CD4-positive, alpha-beta T cell treated with Interleukin-4 for 4 hours (primary cell): ENCODE data around the gene NTNG1.

Source experiments
- DNase-seq: peaks from one replicate; pipeline ENCODE4 v3.0.0-alpha.2; 2020

The NTNG1 gene

DNA sequence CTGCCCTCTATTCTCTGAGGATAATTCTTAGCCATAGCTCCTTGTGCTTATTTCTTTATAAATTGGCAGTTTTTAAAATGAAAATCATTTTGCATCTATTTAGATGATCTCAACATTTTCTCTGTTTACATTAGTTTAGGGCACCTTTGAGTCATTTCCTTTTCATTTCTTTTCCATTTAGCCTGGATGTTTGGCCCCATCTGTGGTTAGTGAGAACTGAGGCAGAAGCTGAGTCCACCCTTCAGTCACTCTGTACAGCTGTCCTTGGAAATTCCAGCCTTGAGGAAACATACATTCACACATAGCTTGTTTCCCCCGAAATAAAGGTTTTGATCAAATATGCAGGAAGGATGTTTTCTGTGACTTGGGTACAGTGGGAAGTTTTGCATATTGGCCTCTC, 123.7 kb downstream of the NTNG1 start:
- no peak for DNase-seq

DNA sequence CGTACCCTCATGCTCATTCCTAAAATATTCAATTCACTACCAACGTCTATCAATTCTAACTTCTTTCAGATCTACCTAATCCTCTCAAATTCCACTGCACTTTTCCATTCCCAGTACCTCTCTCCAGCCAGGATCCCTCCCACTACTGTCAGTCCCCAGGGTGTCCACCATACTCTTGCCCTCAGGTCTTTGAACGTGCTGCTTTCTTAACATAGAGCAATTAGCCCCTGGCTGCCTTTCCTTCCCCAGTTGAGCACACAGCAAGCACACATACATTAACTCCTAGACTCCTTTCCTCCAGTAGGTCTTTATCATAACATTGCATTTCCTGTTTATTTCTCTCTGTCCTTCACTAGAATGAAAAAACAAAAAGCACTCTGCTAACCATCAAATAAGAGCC, 126.7 kb downstream of the NTNG1 start:
- no peak for DNase-seq

DNA sequence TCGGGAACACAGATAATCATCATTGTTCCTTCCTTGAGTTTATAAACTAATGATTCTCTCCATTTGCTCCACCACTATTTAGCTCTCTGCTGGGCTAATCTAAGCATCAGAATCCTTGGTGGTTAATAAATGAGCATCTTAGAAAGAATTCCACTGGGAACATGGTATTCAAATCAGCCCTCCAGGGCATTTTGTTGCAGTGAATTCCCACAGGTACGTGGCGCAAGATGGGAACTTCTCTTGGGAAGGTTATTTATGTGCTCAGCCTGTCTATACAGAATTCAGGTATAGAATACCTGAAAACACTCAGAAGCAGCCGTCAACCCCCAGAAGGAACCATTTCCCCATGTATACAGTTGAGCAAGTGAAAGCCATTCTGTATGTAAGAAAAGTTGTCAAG, 131.5 kb downstream of the NTNG1 start:
- no peak for DNase-seq

DNA sequence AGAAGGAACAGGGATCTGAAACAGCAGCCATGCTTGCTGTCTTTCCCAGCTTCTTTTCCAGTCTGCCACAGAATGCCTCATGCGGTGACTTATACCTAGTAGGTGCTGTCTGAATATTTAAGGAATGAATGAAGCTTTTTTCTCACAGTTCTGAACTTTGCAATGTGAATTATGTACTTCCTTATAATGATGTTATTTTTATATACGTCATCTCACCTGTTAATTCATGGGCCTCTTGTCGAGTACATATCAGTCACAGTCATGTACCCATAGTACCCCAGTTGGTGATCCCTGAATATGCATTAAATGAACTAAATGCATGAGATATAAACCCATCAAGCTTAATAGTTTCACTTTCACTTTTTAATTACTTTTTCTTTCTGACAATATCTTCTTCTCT, 132.7 kb downstream of the NTNG1 start:
- no peak for DNase-seq

DNA sequence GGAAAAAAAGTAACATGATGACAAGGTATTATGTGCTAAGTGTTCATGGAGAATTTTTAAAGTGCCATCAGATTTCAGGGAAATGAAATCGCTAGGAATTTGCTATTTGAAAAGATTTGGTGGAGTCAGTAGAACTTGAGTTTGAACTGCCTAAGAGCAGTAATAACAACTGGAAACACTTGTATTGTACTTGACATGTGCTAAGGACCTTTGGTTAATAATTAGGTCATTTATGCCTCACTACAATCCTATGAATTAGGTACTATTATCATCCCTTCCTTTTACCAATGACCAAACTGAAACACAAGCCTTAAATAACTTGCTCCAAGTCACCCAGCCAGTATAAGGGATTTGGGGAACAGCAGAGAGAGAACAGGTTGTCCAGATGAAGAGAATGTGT, 133.4 kb downstream of the NTNG1 start:
- DNase-seq, result no peak

DNA sequence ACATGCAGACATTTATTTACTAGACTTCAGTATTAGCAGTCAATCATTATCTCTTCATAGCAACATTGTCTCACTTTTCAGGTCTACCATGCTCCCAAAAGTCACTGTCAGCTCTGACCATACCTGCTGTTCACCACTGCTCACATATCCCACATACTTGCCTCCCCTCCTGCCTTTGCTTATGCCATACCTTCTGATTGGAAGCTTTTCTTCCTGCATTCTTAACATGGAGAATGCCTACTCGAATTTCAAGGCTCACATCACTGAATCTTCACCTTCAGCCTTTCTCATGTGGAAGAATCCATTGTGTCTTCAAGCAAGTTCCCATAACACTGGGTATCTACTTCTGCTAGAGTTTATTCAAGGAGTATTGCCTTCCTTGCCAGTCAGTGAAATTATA, 135.4 kb downstream of the NTNG1 start:
- DNase-seq, result no peak

DNA sequence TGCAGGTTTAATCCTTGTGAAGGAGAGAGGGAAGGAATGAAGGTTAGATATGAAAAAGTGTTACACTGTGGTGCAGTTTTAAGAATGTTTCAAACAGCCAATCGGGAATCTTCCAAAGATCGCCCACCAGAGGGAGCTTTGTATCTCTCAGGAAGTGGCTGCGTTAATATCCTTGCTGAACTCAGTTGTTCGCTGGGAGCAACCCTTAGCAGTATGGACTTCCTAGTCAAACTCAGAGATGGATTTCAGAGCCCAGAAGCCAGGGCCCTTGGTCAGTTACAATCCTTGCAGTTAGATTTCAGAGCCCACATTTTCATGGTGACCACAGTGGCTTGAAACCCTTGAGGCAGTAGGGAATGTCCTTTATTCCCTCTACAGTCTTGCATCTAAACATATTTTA, 136.2 kb downstream of the NTNG1 start:
- DNase-seq, result no peak

DNA sequence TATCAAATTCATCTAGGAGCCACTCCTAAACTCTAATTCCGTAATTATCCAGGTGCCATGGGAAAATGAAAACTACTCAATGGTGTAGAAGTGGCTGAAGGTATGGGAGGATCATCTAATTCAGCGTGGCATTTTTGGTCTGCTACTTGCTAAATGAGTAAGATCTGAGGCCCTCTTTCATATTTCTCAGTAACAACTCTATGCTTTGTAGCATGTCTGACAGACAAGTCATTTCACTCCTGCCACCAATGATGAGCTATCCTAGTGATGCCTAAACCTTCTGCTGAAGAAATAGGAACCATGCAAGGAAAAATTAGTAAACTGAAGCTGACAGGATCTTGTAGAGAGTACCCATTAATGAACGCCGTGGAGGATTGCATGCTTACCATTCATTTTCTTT, 145.3 kb downstream of the NTNG1 start:
- DNase-seq, result no peak

DNA sequence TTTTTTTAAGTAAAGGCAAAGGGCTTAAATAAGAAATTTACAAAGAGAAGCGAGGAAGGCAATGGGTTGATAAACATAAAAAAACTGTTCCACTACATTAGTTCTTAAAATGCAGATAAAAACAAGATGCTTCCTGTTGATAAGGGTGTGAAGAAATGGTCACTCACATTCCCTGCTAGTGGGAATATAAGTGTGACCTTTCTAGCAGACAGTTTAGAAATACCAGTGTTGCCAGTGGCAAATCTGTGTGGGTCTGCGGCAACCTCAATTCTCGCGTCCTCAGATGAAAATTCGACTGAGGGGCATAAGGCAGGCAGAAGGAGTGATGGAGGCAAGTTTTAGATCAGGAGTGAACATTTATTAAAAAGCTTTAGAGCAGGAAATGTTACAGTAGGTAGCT, 151.1 kb downstream of the NTNG1 start:
- DNase-seq, result no peak

DNA sequence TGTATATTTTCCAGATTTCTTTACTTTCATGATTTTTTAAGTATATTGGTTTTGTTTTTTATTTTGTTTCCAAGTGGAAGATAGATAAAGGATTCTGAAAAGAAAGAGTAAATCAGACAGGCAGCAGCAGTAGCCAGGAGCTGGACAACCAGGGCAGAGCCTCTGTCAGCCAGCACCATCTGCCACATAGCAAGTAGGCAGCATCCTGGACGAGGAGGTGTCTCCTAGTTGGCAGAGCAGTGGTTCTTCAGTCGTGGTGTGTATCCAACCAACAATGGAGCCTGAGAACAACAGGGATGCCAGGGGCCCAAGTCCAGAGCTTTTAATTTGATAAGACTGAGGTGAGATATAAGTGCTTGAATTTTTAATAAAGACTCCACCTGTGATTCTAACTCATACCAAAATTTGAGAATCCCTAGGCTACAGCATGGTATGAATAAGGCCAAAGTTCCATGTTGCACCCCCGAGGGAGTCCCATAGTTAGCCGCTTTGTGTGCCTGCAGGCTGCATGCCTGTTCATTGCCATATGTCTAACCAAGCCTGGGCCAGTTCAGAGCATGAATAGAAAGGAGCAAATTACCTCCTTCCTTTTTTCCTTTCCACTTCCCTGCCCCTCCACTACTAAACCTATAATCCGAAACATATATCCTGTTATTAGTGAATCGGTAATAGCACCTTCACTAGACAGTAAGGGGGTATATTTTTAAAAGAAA, 153.2 kb downstream of the NTNG1 start:
- DNase-seq, result no peak

DNA sequence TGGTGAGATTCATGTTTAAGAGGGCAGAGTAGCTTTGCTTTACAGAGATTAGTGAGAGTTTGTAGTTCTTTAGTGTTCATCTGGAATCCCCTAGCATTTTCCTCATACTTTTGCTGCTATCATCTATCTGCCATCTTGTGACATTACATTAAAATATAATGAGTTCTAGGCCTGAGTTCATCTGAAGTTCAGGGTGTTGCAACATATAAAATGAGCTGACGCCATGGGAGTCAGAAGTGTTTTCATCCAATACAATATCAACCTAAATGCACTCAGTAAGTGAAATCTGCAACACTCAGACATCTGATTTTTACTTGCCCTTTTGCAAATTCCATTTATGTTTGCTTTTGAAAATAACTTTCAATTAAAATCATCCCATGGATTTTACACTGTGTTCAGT, 153.8 kb downstream of the NTNG1 start:
- DNase-seq, result no peak

DNA sequence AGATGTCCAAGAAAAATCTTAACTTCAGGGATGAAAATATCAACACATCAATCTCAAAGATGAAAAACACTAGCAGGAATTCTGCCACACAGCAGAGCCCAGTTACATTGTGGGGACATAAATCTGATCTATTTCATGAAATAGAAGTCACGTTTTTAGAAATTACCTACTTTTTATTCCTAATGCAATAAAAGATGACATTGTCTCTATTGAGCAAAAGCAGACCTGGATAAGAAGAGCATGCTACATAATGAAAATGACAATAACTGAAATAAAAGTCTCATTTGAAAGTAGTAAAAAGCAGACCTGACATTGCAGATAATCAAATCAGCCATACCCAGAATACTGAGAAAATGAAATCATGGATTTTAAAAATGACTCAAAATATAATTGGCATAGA, 156.8 kb downstream of the NTNG1 start:
- DNase-seq, result no peak

DNA sequence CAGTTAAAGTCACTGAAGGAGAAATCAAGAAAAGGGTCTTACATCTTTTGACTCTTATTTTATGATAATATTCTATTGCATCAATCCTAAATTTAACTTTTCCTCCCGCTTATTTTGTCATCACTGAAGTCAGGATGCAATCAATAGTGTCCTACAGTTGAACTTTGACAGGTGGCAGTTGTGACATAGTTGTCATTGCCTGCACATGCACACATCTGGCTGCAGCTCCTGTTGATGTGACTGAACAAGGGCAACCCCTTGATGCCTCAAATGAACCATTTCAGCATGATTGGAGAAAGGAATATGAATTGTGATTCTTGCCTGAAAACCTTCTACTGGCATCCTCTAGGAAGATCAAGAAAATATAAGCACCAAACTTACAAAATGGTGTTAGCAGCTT, 157.7 kb downstream of the NTNG1 start:
- no peak for DNase-seq

DNA sequence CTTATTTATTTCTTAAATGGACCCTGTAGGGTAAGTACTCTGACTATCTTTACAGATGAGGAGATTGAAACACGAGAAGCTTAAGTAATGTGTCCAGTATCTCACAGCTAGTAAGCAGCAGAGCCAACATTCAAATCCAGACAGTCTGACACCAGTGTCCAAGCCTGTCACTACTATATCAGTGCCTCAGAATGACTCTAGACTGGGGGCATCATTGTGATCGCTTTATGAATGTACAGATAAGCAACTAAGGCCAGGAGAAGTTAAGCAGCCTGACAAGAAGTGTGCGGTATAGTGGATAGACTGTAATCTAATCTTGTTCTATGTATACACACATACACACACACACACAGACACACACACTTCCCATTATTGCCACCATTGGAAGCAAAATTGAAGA, 158.7 kb downstream of the NTNG1 start:
- no peak for DNase-seq

DNA sequence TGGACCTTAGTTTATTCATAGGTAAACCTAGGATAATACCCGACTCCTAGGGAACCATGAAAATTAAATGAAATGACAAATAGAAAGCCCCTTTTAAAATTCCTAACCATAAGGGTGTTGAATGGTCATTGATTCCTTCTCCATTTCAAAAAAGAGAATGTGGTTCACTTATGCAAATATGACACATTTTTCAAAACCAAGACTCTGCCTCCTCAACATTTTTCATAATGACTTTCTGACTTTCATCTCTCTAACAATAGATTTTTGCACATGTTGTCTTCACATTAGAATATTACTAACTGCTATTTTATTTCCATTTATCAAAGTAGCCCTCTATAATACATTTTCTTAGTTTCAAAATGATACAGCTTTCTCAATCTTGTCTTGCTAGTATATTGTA, 169.1 kb downstream of the NTNG1 start:
- DNase-seq, result no peak

DNA sequence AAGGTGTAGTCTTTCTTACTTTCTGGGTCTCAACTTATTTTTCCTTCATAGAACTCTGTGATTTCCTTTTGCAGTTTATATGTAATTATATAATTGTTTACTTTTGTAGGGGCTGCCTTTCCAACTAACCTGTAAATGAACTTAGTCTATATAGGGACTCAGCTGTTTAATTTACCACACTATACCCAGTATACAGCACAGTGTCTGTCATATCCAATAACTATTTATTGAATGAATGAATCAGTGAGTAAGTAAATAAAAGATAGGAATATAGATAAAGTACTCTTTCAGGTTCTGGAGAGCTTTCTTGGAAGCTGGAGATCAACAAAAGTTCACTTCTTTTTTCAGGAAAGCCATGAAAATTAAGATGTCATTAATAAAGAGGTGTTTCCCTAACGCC, 174.8 kb downstream of the NTNG1 start:
- DNase-seq, result no peak

DNA sequence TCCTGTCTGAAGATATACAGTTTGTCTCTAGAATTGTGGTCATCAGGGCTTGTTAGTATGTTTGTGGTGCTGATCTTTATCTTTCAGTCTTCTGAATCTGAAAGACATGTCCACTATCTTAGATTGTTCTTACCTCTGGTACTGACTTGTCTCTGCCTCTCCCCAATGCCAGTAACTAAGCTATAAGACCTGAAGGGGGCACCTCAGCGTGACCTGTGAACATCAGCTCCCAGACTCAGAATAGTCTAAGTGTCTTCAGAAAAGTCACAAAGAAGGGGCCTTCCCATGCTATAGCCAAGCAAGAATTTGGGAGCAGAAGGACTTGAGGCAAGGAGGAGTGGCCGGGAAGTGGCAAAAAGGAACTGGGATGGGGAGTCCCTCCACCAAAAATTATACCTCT, 178.1 kb downstream of the NTNG1 start:
- no peak for DNase-seq

DNA sequence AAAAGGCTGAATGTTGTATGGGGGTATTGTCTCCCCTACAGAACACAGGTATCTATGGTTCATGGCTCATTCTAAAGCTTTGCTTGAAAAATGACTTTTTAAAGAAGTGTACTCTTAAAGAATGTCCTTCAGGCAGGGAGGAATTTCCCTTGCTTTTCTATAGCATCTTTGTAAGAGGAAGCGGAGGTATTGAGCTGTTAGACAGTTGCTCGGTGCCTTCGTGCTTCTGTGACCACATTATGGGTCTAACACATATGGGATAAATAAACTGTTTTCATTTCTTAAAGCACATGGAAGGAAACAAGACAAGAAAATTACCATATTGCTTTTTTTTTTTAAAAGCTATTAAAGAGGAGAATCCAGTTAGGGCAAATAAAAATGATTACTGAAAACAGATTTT, 182.9 kb downstream of the NTNG1 start:
- no peak for DNase-seq

DNA sequence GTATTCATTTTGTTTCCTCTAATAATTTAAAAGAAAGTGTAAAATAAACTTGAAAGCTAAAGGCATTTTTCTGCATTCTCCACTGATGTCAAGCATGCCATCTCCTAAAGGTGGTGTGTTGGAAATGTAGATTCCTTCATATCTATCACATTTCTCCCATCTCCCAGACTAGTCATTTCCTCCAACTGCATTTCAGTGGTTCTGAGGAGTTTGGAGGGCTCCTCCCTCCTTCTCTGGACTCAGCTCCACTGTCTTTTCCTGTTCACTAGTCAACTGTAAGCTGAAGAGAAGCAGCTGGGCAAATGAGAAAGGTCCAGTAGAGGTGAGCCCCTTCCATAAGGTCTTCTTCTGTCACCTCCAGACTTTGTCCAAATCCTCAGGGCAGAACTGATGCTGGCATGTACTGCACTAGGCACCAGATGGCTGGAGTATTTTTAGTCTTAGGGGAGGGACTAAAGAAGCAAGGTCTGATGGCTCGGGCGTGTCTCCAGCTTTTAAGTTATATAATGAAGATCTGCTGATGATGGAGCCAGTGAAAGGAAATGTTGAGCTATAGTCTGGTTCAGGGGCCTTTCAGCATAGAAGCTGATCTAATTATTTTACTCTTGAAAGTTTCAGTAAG, 186.1 kb downstream of the NTNG1 start:
- no peak for DNase-seq

DNA sequence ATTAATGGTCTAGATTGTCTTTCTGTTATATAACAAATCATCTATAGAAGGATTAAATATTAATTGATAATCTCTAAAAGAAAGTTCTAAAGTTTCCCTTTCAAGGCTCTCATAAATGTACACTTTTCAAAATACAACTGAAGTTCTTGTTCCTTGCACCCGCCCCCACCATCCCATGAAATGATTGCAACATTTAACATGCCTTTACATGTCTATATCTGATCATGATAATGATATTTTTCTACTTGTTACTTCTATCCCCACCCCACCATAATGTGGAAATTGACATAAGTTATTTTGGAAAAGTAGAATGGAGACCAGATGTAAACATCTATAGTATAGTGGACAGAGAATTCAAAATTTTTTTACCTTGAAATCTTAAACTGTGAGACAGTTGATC, 186.6 kb downstream of the NTNG1 start:
- DNase-seq, result no peak

DNA sequence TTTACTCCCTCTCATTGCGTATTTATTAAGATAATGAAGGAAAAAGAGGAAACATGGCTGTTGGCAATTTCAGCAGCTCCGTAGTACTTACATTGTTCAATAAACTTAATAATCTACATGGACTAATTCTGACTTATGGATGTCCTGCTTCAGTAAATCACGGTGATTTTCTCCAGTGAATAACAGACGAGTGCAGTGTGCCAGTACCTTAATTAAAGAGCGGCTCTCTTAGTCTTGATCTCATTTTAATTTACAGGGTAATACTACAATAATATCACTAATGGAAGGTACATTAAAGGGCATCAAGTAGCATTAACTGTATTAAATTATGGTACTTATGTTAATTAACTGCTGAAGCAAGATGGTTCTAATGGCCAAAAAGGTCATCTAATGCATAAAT, 187.2 kb downstream of the NTNG1 start:
- DNase-seq, result no peak

DNA sequence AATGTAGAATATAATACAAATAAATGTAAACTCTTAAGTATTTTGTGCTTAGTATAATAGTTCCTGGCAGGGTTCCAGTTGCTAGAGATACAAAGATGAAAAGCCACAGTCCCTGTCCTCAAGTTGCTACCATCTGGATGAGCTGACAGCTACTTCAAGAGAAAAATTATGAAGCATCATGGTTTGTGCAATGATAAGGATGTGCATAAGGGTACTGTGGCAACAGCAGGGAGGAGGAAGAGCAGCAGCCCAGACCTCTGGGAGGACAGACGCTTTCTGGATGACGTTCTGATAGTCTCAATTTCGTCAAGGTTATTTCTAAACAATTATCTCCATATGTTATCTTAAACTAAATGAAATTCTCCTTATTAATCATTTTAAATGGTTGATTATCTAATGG, 198.9 kb downstream of the NTNG1 start:
- no peak for DNase-seq

DNA sequence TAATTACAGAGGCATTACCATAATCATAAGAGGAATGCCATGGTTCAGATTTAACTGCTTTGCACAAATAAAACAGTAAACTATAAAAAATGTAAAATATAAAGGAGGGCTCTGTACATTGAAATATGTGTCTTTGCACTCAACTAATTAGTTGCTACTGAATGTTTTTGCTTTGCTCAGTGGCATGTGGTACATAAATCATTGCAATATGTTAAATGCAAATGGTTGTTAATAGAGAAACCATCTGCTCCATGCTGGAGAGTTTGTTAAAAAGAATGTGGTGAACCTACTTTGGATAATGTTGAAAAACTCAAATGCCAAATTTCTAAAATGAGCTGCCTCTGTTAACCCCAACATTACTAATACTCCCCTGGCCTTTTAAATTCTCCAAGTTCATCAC, 201.5 kb downstream of the NTNG1 start:
- DNase-seq, result no peak

DNA sequence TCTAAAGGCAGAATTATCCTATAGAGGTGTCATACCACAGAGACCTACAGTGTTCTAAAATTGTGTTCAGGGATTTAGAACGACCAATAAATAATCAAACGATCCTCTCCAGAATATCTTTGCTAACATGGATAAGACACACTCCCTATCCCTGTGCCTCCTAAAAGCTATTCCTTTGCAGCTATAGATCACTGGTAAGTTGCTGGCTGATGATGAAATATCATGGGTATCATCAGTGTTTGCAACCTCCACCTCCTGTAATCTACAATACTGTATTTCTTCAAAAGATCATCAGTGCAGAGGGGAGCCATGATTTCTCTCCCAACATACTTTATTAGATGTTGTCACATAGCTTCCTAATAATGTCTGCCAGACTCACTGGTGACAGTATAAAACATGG, 201.9 kb downstream of the NTNG1 start:
- no peak for DNase-seq

DNA sequence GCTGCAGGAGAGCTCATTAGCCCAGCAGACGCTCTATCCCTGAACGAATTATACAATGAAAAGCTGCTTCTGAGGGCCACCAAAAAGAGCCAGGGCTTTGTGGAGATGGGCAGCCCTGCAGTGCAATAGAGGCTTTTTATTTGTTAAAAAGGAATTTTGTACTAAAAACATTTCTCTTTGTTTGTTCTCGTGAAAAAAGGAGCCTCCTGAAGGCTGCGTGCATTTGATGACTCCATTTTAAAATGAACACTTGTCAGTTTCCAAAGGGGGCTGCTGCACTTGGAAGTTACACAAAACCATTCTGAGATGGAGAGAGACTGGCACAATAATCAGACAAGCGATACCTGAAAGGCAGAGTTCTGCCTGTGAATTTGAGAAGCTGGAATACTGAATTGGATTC, 202.8 kb downstream of the NTNG1 start:
- no peak for DNase-seq
